Stimulated activated CD4-positive, alpha-beta T cell treated with anti-CD3 and anti-CD28 coated beads, Interleukin-15, amount 100 ng/mL, for 24 hours (primary cell): Measurements from ENCODE around the gene SCGB1A1.
A peak's percentile ranks its signal among the peaks of the same experiment; 100 is the strongest.
"Not testable (repeated sequence)": the region's sequence is repeated elsewhere in the genome, so short reads cannot be mapped to it uniquely, and the experiment has no call there.

Experiments
- DNase-seq: peaks from one replicate; pipeline ENCODE4 v3.0.0-alpha.2; 2020

Gene SCGB1A1

GRCh38 chr11:62423012-62423411, 4.2 kb downstream of the SCGB1A1 start:
- no peak for DNase-seq

DNA sequence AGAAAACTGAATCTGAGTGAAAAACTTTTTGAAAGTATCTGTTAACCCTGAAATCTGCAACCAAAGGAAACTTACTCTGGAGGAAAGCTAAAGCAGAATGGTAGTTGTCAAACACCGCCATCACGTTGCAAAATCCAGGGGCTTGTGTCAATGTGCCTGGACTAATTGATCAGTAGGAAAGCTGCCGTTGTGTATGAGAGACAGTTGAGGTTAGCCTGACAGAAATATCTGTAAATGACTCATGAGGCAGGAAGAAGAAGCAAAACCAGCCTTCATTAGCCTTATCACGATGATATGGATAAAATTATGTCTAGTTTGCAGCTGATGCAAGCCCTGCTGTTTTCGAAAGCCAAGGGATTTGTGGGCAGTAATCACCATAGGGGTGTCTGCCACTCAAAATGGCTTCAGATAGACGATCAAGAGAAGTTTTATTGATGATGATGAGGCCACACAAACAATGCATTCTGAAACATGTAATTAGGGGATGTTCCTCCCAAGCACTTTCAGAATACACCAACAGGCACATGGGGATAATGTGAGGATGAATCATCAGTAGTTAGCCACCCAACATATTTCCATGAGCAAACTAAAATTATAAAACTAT, 8.9 kb downstream of the SCGB1A1 start:
- peak; percentile 46 for DNase-seq

- DNase-seq: no peak
Observed at GRCh38 chr11:62428871-62429560, 10.2 kb downstream of the SCGB1A1 start.

- DNase-seq: no peak
Observed at GRCh38 chr11:62430425-62430824, 11.6 kb downstream of the SCGB1A1 start.

GRCh38 chr11:62431171-62431901, 12.5 kb downstream of the SCGB1A1 start:
- DNase-seq: no peak

- no peak for DNase-seq
Observed at GRCh38 chr11:62432695-62433094, 13.9 kb downstream of the SCGB1A1 start.

DNA sequence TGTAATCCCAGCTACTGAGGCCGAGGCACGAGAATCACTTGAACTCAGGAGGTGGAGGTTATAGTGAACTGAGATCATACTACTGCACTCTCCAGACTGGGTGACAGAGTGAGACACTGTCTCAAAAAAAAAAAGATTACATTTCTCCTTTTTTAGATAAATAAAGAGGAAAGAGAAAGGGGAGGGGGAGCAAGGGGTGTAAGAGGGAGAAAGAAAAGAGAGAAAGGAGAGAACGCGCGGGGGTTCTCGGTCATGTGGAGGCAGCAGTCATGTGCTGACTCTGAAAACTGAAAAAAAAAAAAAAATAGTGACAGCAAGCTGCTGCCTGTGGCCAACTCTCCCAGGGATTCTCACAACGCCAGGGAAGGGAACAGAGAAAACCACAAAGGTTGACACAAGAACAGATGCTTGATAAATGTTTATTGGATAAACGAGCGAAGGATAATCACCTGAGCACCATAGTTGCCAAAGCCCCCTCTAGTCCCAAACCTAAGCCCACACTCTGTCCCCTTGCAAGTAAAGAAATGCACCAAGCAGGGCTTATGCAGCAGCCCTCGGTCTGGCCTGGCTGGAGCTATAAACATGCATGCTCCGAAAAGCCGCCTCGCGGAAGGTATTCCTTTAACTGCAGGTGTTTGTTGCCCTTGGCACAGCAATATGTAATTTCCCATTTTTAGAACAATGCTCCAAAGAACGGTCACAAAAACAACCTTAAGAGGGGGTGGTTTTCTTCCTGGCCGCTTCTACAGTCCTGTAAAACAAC, 14.5 kb downstream of the SCGB1A1 start:
- no peak for DNase-seq

DNA sequence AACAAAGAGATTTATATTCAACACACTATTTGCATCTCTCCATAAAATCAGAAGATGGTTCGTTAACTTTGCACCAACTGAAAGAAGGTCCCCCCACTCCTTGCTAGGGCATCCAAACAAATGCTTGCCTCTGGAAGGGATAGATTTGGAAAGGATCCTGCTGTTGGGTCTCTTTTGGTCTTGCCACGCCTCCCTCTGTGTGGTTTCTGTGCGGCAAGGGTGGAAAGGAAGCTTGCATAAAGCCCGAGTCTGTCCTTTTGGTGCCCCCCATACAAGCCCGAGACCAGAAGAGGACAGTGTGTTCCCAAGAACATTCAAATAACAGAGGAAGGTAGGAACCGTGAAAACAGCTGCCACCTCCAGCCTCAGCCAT, 15.1 kb downstream of the SCGB1A1 start:
- no peak for DNase-seq

DNA sequence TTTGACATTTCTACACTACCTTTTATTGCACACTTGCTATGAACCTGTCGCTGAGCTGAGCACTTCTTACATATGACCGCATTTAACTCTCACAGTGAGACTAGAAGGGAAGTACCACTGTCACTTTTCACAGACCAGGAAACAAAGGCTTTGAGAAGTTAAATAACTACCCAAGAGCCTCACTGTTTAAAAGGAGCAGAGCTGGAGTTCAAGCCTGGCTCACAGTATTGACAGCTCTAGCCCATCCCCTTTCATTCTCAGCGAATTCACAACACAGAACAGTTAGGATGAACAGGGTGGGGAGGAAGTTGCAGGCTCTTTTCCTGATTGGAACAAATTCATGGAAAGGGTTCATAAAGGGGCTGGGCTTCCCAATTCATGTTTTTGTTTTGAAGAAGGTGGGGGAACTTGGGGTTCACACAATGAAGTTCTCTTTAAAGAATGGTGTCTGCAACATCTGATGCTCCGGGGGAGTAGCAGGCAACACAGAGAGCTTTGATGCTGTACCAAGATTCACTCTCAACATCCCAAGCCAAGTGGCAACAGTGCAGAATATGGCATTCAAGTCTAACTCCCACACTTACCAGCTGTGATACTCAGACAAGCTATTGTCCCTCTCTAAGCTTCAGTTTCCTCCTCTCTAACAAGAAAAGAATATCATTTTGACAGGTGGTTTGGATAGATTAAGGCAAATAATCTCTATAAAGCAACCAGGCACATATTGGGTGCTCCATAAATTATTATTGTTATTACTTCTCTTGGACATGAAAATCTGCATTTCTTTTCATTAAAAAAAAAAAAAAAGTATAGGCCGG, 17.2 kb downstream of the SCGB1A1 start:
- DNase-seq: no peak

DNA sequence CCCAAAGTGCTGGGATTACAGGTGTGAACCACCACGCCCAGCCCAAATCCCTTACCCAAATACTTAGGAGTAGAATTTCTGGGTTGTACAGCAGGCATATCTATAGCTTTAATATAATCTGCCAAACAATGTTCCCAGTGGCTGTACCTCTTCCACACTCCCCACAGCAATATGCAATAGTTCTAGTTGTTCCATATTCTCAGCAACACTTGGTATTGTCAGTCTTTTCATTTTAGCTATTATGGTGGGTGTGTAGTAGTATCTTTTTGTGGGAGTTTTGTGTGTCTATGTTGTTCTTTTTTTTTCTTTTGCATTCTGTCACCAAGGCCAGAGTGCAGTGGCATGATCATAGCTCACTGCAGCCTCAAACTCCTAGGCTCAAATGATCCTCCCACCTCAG, 18.8 kb downstream of the SCGB1A1 start:
- DNase-seq: no peak

- DNase-seq: no peak
Observed at GRCh38 chr11:62438641-62439040, 19.8 kb downstream of the SCGB1A1 start.

GRCh38 chr11:62439785-62440602, 21.2 kb downstream of the SCGB1A1 start:
- no peak for DNase-seq

GRCh38 chr11:62443390-62444235, 24.8 kb downstream of the SCGB1A1 start:
- no peak for DNase-seq

DNA sequence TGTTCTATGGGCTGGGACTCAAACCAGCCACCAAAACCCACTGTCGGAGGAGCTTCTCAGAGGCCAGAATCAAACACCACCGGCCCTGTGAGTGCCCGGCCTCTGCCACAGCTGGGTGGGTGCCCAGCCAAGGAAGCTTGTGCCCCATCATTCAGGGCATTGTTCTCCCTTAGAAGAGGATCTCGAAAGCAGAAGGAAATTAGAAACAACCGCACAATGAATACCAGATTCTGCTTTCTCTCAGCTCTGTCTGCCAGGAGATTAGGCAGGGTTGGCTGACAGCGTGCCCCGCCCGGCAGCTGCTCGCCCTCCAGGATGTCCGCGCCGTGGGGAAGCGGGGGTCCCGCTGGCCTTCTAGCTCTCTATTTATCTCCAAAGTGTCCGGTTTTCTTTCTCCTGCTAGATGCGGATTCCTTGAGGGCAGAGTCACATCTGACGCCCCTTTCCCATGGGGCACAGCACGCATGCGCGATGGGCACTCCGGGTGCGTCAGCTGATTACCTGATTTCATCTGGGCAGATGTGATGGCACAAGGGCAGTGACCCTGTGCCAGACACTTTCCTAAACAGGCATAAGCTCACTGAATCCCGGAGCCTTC, 25.5 kb downstream of the SCGB1A1 start:
- DNase-seq: peak; percentile 62

GRCh38 chr11:62444835-62445234, 26.0 kb downstream of the SCGB1A1 start:
- no peak for DNase-seq

DNA sequence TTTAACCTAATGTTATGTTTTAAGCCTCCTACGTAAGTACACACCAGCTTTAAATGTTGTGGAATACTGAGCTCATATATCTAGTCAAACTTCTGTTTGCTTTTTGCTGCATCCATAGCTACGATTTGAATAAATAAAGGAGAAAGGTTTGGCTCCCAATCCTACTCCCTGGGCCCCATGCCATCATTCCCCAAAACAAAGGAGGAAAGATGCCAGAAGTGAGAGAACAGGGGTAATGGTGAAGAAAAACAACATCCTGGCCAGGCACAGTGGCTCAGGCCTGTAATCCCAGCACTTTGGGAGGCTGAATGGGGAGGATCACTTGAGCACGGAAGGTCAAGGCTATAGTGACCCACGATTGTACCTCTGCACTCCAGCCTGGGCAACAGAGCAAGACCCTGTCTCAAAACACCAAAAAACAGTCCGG, 26.5 kb downstream of the SCGB1A1 start:
- DNase-seq: no peak

DNA sequence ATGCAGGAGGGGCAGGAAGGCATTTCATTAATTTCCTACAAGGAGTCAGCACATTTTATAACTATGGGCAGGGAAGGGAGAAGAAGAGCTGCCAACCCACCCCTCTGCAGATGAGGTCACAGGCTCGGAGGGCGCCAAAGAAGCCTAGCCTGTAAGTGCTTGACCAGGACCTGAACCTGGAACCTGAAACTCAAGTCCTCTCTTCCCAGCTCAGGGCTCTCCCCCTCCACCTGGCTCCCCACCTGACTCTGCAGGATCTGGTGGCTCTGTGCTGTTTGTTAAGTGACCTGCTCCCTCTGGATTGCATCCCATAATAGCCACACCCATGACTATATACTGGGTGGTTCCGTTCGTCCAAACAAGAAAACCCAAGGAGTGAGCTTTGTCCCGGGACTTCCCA, 27.3 kb downstream of the SCGB1A1 start:
- DNase-seq: no peak

DNA sequence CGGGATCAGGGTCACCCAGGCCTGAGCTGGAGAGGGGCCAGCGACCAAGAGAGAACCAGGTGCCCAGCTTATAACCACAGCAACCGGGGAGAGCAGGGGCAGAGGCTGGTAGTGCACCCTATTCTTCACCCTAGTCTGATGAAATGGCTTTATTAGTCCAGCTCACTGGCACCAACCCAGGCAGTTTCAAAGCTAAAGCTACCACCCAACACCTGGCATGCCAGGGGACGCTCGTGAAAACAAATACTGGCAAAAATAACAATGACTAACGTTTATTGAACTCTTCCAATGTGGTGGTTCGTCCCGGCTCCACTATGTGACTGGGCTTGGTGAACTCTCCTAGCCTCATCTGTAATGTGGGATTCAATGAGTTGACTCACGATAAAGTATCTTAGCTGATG, 30.6 kb downstream of the SCGB1A1 start:
- no peak for DNase-seq

GRCh38 chr11:62449912-62450311, 31.1 kb downstream of the SCGB1A1 start:
- DNase-seq: not testable (repeated sequence)

DNA sequence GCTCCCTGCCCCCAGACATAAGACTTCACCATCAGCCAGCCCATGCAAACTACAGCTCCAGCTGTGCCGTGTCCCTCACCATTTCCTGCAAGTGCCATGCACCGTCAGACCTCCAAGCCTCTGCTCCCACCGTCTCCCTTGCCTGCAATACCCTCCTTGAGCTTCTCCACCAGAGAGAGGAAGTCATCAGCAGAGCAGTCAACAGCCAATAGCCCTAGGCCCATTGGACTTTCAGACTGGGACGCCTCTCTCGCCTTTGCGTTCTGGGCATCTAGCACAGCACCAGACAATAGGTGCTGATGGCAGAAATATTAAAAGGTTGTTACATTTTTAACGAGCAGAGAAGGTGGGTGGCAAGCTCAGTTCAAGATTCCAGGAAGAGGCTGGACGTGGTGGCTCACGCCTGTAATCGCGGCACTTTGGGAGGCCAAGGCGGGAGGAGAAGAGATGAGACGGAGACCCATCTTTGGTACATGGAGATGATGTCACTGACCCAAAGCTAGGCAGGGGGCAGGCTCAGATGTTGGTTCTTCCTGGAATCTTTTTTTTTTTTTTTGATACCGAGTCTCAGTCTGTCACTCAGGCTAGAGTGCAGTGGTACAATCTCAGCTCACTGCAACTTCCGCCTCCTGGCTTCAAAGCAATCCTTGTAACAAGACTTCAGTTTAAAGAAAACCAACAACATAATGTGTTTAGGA, 31.9 kb downstream of the SCGB1A1 start:
- no peak for DNase-seq
